GM21528 (cell line): ENCODE results near the gene EHD4.

Experiments used
- ATAC-seq: cut with Tn5 transposase; IDR thresholded peaks from one replicate; pipeline ENCODE4 v1.9.1; 2021; ENCODE audit warnings: mild to moderate bottlenecking, moderate library complexity; ENCODE audit not compliant: unreplicated experiment, low FRiP score

EHD4 gene

DNA sequence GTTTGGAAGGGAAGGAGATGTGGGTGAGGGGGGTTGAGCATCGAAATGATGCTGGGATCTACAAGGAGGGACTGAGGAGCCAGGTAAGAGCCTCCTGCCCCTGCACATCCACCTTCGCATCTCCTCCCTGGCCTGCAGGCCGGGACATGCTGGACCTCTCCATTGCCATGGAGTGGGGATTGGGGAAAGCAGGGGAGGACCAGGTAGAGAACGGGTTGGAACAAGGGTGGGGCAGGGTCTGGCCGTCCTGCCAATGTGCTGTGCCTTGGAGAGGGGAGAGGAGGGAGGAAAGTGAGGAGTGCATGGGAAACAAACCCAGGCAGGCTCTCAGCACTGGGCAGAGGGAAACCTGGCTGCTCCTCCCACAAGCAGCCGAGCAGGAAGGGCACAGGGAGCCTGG lies 123.2 kb downstream of the EHD4 start:
- ATAC-seq: no peak

DNA sequence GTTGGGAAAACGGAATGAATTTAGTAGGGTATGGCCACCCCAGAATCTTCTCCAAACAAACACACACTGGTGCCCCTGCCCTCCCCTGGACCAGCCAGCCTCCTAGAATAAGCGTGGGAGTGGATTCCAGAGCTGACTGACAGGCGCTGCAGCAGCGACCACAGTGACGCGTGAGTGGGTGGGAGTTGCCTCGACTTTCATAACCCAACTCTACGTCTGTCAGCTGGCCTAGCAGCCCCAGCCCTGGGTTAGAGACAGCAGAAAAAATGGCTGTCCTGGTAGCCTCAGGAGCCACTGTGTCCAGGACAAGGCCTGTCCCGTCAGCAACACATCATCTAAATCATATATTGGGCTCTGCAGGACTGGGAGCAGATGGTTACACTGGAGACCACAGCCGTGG lies 123.7 kb downstream of the EHD4 start:
- no peak for ATAC-seq

DNA sequence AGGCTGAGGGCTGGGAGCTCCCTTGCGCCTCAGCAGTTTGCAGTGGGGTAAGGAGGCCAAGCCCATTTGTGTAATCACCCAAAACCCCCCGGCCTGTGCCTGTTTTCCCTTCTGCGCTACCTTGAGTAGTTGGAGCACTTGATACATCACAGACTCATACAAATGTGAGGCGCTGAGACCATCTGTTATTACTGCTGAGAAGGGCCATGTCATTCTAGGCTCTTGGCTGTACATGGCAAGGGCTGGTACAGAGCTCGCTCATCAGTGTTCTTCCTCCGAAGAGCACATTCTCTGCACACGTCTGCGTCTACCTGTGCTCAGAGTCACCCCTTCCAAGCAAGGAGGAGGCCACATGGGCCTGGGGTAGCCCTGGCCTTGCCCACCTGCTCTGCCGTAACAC lies 124.4 kb downstream of the EHD4 start:
- no peak for ATAC-seq

DNA sequence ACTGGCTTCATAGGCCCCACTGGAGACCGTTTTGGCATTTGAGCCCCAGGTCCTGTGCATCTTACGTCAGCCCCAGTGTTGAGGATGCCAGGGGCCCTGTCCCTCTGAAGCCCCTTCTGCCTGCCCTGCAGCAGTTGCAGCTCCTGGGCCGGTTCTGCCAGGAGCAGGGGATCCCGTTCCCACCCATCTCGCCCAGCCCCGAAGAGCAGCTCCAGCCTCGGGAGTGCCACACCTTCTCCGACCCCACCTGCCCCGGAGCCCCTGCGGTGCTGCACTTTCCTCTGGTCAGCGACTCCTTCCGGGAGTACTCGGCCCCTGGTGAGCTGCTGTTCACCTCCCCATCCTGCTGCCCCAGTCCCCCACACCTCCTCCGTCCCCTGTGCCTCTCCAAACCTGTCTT lies 125.2 kb downstream of the EHD4 start:
- no peak for ATAC-seq
